ENCODE results near the gene MAB21L3. TPM values are rescaled to one million over a fixed set of nuclear protein-coding genes. Genes with fewer than 3 reads are reported as not detected.

Gene MAB21L3
- total and polyA plus RNA-seq, 2 of the 13 experiments (the other 11 are each of a cell fraction or from before 2014, with no cell fraction given), result 0.55 to 4.1 TPM

DNA sequence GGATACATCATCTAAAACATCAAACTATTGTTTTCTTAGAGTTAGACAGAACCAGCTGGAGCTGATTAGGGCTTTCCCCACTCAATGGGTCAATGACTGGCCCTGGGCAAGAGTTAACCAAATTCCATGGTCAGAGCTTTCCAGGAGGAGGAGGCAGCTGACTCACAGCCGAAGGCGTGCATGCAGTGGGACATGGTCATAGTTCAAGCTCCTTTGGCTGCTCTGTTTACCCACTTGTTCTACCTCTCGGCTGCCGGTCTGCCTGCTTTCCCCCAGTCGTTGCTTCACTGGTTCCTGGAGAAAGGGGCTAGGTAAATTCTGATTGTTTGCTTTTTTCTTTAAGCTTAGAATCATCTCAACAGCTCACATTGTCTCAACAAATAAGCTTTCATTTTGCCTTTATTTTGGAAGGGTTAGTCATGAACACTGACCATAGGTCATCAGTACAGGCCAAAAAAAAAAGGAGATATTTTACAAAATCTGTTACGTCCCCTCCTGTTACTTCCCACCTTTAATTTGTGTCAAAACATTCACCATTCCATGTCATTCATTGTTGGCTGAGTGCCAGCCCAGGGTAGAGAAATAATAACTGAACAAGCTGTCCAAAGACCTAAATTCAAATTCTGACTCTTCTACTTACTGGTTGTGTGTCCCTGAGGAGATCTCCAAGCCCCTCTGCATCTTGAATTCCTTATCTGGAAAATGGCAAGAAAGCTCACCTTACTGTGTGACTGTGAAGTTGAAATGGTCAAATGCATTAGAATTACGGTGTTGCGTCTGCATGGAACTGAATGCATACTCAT lies 12.0 kb downstream of the MAB21L3 start (continued):
- TF ChIP-seq, protein P1, sequence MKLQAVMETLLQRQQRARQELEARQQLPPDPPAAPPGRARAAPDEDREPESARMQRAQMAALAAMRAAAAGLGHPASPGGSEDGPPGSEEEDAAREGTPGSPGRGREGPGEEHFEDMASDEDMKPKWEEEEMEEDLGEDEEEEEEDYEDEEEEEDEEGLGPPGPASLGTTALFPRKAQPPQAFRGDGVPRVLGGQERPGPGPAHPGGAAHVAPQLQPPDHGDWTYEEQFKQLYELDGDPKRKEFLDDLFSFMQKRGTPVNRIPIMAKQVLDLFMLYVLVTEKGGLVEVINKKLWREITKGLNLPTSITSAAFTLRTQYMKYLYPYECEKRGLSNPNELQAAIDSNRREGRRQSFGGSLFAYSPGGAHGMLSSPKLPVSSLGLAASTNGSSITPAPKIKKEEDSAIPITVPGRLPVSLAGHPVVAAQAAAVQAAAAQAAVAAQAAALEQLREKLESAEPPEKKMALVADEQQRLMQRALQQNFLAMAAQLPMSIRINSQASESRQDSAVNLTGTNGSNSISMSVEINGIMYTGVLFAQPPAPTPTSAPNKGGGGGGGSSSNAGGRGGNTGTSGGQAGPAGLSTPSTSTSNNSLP (IDR thresholded peaks at IDR 0.05; ENCODE audit: low read depth, low read length), result no peak
- TF ChIP-seq ZNF567 (CRISPR knock-in tag; IDR thresholded peaks at IDR 0.05; ENCODE audit: borderline replicate concordance) (no peak), ZNF446 (CRISPR knock-in tag; IDR thresholded peaks at IDR 0.05) (no peak), ZNF205 (CRISPR knock-in tag; IDR thresholded peaks at IDR 0.05) (peak; percentile 38; the same call in 1 of the 2 replicates), TEAD2 (CRISPR knock-in tag; IDR thresholded peaks at IDR 0.05) (no peak), ZNF296 (CRISPR knock-in tag; conservative IDR thresholded peaks at IDR 0.05) (no peak), PITX1 (CRISPR knock-in tag; IDR thresholded peaks at IDR 0.05) (peak; percentile 77), MBNL3 (CRISPR knock-in tag; conservative IDR thresholded peaks at IDR 0.05) (no peak), GFI1 (CRISPR knock-in tag; IDR thresholded peaks at IDR 0.05; ENCODE audit: borderline replicate concordance) (no peak), MXD4 (CRISPR knock-in tag; IDR thresholded peaks at IDR 0.05) (0 out of 2 replicates have a peak, but pooled peaks have one; percentile 28)
- TF ChIP-seq, protein P2, sequence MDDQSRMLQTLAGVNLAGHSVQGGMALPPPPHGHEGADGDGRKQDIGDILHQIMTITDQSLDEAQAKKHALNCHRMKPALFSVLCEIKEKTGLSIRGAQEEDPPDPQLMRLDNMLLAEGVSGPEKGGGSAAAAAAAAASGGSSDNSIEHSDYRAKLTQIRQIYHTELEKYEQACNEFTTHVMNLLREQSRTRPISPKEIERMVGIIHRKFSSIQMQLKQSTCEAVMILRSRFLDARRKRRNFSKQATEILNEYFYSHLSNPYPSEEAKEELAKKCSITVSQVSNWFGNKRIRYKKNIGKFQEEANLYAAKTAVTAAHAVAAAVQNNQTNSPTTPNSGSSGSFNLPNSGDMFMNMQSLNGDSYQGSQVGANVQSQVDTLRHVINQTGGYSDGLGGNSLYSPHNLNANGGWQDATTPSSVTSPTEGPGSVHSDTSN (CRISPR knock-in tag; IDR thresholded peaks at IDR 0.05; ENCODE audit: borderline replicate concordance), result no peak
- TF ChIP-seq, protein P3, sequence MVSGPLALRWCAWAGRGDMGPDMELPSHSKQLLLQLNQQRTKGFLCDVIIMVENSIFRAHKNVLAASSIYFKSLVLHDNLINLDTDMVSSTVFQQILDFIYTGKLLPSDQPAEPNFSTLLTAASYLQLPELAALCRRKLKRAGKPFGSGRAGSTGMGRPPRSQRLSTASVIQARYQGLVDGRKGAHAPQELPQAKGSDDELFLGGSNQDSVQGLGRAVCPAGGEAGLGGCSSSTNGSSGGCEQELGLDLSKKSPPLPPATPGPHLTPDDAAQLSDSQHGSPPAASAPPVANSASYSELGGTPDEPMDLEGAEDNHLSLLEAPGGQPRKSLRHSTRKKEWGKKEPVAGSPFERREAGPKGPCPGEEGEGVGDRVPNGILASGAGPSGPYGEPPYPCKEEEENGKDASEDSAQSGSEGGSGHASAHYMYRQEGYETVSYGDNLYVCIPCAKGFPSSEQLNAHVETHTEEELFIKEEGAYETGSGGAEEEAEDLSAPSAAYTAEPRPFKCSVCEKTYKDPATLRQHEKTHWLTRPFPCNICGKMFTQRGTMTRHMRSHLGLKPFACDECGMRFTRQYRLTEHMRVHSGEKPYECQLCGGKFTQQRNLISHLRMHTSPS (CRISPR knock-in tag; IDR thresholded peaks at IDR 0.05; ENCODE audit: low read depth), result 0 out of 2 replicates have a peak, but pooled peaks have one; percentile 27
- TF ChIP-seq, protein P4, sequence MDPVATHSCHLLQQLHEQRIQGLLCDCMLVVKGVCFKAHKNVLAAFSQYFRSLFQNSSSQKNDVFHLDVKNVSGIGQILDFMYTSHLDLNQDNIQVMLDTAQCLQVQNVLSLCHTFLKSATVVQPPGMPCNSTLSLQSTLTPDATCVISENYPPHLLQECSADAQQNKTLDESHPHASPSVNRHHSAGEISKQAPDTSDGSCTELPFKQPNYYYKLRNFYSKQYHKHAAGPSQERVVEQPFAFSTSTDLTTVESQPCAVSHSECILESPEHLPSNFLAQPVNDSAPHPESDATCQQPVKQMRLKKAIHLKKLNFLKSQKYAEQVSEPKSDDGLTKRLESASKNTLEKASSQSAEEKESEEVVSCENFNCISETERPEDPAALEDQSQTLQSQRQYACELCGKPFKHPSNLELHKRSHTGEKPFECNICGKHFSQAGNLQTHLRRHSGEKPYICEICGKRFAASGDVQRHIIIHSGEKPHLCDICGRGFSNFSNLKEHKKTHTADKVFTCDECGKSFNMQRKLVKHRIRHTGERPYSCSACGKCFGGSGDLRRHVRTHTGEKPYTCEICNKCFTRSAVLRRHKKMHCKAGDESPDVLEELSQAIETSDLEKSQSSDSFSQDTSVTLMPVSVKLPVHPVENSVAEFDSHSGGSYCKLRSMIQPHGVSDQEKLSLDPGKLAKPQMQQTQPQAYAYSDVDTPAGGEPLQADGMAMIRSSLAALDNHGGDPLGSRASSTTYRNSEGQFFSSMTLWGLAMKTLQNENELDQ (CRISPR knock-in tag; IDR thresholded peaks at IDR 0.05; ENCODE audit: borderline replicate concordance), result no peak
- TF ChIP-seq, protein P5, sequence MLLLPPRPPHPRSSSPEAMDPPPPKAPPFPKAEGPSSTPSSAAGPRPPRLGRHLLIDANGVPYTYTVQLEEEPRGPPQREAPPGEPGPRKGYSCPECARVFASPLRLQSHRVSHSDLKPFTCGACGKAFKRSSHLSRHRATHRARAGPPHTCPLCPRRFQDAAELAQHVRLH (CRISPR knock-in tag; IDR thresholded peaks at IDR 0.05; ENCODE audit: borderline replicate concordance, low read depth), result no peak
